ENCODE results near the gene ICA1L. TPM values are rescaled to one million over a fixed set of nuclear protein-coding genes. Genes with fewer than 3 reads are reported as not detected.

The ICA1L gene
- total RNA-seq, 1 experiment from 2014 or later = 4.1 TPM

DNA sequence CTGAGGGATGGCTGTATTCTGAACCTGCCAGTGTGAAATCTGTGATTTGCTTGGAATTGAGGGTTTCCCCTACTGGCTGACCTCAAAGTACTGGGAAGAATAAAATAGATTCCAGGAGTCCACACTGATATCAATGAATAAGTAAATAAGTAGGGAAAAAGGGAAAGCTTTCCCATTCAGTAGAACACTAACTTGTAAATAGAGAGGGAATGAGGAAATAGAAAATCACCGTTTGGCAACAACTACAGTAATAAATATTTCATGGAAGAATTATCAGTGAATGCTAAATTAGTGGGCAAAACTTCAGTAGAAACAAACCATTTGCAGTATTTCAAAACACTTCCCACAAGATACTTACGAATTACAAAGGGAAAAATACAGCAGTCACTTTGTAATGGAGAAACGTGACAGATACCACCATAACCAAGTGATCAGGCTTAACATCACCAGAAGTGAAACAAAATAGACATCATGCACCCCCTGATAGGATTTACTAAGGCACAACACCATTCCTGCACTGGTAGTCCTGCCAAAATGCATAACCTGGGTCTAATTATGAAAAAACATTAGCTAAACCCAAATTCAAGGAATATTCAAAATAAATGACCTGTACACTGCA, 88.5 kb downstream of the ICA1L start:
- DNase-seq (ENCODE audit: low spot score) = no peak

DNA sequence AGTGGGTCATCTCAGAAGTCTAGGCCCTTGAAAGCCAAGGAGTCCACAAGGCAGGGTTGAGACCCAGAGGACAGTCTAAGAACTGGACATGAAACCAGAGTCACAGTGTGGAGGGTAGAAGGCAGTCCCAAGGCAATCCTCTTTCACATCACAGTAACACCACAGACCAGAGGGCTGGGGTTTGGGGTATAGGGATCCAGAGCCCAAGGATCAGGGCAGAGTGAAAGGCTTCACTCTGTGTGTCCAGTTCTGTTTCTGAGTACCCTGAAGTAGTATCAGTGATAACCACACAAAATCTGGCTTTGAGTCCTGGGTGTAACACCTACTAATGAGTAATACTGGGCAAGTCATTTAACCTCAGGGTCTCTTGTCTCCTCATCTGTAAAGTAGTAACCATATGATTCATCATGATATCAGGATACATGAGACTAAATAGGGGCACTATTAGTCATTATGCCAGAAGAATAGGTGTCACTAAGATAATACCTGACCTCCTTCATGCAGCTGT, 91.0 kb downstream of the ICA1L start:
- DNase-seq (ENCODE audit: low spot score) = peak; percentile 10

DNA sequence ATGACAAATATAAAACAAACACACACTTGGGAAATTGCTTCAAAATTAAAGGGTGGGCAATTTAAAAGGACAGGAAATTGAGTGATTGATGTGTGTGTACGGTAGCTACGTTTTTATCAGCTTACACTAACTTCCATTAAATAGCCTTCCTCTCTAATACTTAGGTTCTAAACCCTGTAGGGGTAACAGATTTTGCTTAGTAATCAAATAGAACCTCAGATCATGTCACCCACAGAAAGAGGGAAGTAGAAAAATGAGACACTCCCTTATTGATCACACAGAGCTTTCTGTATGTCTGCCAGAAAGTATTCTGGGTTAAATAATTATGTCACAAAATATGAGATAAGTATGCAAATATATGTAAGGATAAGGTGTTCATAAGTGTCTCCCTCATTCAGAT, 93.3 kb downstream of the ICA1L start:
- no peak for DNase-seq (ENCODE audit: low spot score)

DNA sequence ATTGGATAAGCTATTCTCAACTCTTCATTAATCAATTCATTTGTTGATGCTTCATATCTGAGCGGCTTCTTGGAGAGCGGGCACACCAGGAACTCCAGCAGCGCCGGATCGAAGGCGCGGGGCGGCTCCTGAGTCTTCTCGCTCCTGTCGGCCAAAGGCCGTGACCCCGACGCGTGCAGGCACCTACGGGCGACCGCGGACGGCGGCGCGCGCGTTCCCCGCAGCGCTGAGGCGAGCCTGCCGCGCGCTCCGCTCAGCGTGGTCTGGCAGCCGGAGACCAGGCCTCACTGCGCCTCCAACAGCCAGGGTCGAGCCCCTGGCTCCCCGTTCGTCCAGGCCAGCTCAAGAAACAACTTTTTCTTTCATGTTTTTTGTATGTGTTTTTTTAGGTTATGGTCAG, 97.5 kb downstream of the ICA1L start:
- DNase-seq (ENCODE audit: low spot score) = no peak

DNA sequence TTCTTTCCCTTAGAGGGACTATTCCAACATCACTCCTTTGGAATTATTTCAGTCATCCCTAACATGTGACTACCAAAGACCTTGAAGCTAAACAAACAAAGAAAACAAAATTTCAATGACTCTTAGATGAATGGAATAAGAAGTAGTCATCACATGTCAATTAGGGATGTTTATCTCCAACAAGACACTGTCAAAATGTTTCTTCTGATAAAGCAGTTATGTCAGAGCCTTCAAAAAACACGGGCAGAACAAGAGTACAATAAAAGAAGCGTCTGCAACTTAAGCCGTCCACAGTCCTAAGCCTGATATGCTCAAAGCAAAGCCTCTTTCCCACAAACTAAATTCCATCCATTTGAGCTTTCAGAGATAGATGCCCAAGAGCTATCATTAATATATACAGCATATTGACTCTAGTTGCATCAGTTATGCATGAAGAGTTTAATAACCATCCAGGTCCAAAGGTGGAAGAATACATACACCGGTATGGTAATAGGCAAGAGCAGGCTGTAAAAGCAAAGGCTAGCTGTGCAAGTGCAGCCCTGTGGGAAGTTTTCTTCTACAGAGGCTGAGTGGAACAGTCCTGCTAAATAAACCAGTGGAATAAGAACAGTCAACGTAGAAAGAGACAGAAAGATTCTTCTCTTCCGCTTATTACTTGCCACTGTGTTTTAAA, 98.1 kb downstream of the ICA1L start:
- no peak for DNase-seq (ENCODE audit: low spot score)

DNA sequence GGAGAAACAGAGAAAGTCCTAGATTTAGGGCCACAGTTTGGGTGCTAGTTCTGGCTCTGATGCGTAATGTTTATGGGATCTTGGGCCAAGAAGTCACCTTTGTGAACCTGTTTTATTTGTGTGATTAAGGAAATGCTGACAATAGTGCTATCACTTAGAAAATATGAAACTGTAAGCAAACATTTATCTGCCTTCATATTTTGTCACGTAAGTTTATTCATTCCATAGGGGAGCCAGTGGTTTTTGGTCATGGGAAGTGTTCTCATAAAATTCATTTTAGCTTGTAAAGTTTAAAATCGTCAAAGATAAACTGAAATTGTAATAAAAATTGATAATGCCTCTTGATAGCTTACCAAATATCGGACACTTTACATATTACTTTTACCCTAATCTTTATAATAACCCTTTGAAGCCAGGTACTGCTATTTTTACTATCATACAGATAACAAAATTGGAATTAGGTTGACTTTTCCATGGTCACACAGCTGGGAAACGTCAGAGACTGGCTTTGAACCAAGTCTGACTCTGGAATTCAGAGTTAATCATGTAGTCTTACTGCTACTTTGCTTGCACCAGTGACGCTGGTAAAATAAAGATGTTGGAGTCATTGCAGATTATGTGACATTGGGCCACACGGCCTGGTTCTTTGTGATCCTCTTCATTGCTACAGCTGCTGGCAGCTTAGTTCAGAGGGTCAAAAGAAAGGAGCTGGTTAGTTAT, 99.7 kb downstream of the ICA1L start:
- no peak for DNase-seq (ENCODE audit: low spot score)

DNA sequence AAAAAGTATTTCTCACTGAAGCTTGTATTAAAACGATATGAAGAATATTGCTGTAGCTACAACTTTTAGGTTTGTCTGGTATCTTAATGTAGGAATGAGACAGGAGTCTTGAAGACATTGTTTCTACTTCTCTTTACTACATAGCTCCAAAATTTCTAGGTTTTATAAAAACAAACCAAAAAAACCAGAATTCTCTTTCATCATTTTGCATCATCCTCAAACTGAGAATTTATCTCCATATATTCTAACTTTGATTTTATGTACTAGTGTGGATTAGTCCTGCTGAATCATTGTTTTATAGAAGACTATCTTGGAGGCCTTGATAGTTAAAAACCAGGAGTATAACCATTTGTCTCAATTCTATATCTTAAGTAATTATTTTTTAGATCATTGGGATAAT, 100.2 kb downstream of the ICA1L start:
- DNase-seq (ENCODE audit: low spot score) = no peak

DNA sequence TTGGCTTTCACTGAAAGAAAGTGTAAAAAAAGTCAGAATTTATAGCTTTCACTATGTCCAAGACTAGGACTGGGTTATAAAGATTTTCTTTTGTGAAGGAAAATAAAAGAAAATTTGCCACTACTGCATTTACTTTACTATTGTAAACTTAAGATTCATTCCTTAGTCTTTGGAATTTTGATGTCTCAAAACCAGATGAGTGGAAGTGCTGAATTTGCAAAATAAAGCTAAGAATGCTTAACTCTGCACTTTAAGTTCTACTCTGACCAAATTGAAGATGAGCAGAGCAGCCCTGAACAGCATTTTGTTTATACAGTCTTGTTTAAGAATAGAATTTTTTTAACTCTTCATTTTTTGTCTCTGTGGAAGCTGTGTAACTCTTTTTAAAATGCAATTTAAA, 102.4 kb downstream of the ICA1L start:
- no peak for DNase-seq (ENCODE audit: low spot score)

DNA sequence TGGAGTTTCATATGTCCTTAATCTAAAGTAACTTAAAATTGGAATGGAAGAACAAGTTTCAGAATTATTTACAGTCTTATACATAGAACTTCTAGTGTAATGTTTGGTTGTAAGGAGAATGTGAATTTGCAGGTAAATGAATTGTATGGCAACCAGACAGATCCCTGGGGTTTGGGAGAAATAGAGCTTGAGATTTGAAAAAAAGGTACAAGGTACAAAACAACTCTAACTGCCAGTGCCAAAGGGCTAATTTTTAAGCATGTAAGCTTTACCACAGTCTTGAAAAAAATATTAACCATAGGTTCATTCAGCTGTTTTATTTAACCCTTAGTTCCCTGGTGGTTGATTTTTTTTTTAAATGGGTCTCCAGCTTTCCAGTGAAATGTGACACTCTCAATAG, 103.3 kb downstream of the ICA1L start:
- no peak for DNase-seq (ENCODE audit: low spot score)

DNA sequence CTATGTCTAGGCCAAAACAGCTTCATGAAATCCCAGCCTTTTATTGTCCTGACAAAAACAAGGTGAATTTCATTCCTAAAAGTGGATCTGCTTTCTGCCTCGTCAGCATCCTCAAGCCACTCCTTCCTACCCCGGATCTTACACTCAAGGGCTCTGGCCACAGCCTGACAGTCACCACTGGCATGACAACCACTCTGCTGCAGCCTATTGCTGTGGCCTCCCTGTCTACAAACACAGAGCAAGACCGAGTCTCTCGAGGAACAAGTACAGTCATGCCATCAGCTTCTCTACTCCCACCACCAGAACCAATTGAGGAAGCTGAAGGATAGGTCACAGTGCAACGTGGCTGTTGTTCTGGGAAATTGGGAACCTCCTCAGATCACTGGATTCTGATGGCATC, 106.1 kb downstream of the ICA1L start:
- DNase-seq (ENCODE audit: low spot score) = no peak

DNA sequence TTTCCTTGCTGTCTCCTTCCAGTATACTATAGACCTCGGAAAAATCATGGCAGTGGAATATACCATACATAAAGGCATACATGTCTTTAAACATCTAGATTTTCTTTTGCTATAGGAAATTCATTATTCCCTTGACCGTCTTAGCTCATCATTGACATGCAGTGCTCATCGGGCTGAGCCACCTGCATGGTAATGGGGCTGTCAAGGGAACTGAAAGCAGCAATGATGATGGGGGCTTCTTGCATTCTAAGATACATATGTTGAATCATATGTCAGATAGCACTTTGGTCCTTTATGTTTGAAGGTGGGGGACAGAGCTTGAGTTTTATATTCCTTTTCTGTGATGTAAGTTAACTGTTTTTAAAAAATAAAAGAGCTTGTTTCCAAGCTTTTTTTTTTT, 106.6 kb downstream of the ICA1L start:
- no peak for DNase-seq (ENCODE audit: low spot score)

DNA sequence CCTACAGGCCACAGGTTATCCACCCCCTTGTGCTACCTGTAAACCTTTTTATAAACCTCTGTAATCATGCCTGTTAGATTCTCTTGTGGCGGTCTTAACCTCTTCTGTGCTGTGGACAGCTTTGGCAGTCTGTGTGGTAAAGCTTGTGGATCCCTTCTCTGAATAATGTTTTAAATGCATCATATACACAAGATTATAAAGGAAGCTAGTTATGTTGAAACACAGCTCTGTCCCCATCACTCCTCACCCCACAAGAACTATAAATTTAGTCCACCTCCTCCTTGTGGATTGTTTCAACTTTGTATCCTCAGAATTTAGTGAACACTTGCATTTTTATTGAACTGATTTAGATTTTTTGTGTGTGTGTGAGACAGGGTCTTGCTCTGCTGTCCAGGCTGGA, 107.7 kb downstream of the ICA1L start:
- no peak for DNase-seq (ENCODE audit: low spot score)

DNA sequence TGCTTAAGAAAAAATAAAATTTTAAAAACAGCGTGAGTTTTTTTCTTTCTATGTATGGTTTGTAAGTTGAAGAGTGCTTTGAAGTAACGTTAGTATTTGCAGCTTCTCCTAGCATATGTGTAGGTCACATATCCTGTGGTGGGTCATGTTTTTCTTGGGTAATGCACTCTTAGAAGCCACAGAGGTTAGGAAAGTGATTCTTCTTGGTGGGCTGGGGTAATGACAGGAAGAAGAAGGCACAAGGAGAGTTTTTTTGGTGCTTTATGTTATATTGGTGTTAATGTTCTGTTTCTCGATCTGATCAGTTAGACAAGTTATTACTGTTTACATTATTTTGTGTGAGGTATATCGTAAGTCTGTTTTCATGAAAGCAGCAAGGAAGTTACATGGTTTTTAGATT, 109.0 kb downstream of the ICA1L start:
- no peak for DNase-seq (ENCODE audit: low spot score)

DNA sequence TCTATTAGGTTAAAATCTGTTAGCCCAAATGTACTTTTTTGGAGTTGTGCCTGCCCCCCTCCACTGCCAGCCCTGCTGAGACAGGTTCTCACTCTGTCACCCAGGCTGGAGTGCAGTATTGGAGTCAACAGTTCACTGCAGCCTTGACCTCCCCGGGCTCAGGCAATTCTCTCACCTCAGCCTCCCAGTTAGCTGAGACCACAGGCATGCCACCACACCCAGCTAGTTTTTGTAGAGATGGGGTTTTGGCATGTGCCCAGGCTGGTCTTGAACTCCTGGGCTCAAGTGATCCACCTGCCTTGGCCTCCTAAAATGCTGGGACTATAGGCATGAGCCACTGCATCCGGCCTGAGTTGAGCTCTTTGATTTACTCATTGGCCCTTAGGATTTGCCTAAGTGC, 110.7 kb downstream of the ICA1L start:
- no peak for DNase-seq (ENCODE audit: low spot score)

DNA sequence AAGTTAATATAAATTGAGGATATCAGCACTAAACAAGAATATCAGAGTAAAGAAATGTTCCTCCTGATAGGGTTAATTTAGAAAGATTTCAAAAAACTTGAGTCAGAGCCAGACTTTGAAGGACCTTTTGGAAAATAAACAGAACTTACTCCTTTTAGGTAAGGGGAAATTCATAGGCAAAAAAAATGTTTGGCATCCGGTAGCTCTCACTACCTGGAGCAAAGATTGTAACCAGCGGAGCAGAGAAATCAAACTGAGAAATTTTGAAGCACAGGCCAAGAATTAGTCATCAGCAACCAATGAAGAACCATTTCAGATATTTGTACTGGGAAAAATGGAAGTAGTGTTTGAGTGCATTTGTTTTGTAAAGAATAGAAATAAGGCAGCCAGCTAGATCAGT, 113.0 kb downstream of the ICA1L start:
- no peak for DNase-seq (ENCODE audit: low spot score)

DNA sequence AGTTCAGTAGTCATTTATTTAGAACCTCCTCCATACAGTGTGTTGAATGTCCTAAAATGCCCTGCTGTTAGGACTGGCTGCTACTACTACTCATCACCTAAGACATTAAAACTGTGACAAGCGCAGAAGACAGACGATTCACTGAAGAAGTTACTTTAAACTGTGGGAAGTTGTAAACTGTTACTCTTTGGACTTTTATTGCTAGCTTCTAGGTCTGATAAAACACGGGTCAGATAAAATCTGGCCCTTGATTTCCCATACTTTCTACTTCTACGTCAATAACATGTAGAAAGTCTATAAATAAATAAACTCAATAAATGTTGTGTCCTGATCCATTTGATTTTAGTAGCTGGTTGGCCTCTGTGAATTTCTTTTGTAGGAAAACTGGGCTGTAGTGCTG, 113.4 kb downstream of the ICA1L start:
- no peak for DNase-seq (ENCODE audit: low spot score)

DNA sequence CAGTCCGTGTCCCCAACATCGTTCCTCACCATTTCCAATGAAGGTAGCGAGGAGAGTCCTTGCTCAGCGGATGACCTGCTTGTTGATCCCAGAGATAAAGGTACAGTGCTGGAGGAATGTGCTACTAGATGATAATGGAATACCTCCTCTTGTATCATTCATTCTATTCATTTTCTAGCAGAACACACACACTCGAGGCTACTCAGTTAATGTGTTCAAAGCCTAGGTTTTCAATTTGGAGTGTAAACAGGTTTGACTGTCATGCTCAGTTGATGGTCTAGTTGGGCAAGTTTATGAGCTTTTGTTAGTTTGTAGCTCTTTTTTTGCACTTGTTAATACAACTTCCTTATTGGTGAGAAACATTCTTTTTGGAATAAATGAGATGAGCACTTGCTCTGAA, 114.2 kb downstream of the ICA1L start:
- no peak for DNase-seq (ENCODE audit: low spot score)

DNA sequence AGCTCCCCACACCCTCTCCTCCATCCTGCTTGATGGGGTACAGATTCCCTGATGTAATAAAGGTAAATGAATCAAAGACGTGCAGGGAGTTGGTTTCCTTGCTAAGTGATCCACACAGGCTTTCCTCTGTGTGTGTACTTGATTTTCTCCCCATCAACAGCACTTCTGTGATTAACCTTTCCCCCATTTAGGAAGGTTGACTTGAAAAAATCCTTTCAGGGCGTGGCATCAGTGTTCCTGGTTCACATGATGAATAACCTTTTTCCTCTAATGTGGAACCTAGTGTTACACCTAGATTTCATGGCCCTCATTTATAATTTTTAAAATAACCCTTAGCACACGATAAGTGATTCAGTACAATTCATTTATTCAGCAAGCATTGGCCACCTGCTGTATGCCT, 115.0 kb downstream of the ICA1L start:
- DNase-seq (ENCODE audit: low spot score) = no peak

DNA sequence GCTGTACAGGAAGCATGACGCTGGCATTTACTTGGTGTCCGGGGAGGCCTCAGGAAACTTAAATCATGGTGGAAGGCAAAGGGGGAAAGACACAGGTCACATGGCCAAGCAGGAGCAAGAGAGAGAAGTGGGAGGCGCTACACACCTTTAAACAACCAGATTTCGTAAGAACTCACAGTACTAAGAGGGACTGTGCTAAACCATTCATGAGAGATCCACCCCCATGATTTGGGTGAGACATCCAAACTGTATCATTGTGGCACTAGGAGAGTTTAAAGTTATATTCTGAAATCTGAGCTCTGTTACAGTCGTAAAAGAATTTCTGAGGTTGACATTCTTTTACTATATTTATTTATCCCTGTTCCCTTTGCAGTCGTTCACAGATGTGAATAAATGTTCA, 116.6 kb downstream of the ICA1L start:
- DNase-seq (ENCODE audit: low spot score) = no peak

DNA sequence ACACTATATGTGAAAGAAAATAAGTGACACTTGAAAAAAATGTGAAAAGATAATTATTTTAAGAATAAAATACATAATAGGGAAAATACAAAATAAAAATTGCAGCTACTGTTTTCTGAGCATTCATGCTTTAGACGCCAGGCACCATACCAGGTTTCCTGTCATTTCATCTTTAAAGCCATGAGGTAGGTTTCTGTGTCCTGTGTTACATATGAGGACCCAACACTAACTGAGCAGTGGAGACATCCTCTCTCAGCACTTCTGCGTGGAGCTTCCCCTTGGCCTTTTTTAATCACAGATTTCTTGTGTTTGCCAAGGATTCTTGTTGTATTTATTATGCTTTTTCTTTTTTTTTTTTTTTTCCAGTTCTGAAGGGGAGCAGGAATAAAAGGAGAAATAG, 119.5 kb downstream of the ICA1L start:
- no peak for DNase-seq (ENCODE audit: low spot score)

DNA sequence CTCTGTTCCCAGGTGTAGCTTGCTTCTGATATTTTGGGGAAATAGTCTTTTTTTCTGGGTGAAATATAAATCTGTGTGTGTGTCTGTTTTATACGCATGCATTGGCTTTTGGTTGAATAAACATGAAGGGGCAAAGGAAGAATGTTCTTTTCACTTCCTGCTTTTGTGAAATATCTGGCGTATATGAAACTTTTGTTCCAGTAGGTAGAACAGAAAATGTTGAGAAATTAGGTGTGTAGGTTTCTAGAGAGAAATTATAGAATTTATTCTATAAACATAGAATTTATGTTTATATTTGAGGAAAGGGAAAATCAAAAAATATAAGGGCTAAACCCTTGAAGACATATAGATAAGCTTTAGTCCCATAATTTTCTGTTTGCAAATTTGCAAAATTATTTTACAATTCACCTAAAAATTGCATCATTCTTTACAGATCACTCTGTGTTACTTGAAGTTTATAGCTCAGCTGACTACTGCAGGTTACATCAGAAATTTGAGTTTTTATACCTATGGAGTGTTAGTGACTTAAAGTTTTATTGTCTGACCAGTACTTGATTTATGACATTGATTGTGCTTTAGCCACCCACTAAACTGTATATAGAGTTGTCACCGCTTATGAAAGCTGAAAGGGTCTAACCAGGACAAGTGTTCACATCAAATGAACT, 120.7 kb downstream of the ICA1L start:
- no peak for DNase-seq (ENCODE audit: low spot score)

DNA sequence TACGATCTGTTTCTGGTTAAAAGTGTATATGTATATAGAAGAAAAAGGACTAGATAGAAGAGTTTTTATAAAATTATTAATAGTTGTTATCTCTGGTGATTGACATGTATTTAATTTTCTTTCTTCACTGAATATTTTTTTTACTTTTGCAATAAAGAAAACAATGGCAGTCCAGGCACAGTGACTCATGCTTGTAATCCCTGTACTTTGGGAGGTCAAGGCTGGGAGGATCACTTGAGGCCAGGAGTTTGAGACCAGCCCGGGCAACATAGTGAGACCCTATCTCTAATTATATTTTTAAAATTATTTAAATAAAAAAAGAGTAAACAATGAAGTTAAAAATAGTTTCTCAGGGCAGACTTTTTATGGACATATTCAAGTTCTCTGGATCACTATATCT, 122.1 kb downstream of the ICA1L start:
- DNase-seq (ENCODE audit: low spot score) = no peak

DNA sequence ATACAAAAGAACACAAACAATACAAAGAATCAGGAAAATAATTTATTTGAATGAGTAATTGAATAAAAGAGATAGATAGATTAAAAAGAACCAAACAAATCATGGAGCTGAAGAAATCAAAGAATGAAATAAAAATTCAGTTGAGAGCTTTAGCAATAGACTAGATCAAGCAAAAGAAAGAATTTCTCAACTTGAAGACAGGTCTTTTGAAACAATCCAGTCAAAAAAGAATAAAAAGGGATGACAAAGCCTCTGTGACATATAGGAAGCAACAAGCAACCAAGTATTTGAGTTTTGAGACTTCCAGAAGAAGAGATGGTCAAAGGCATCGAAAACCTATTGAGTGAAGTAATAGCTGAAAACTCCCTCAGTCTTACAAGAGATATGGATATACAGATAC, 128.0 kb downstream of the ICA1L start:
- no peak for DNase-seq (ENCODE audit: low spot score)

All from H4 (cell line).